SK-N-MC (cell line): Measurements from ENCODE around the gene SV2C.

Experiments used
- EZH2 ChIP-seq: fragments of 200-600 bp; sonication (generic); IDR thresholded peaks from one replicate; pipeline ENCODE4 v1.6.1; 2017; ENCODE audit warnings: antibody characterized with exemption
- POLR2AphosphoS5 ChIP-seq: IDR thresholded peaks from 2 replicates; pipeline ENCODE4 v1.6.1; 2012; ENCODE audit warnings: mild to moderate bottlenecking, low read depth, low read length, borderline replicate concordance

GRCh38 chr5:76333571-76333970 lies 250.4 kb downstream of the SV2C start:
- TF ChIP-seq EZH2 (no peak), POLR2AphosphoS5 (no peak)
